Trophoblast cell (in vitro differentiated cells and primary cell): ENCODE results near the gene MCCC1.

Source experiments
- DNase-seq, 2 donors: peaks; one replicate each; pipeline ENCODE4 v3.0.0-alpha.2; 2016
- H2AFZ ChIP-seq: 2 replicates; pipeline ENCODE4 v1.6.1; 2013; ENCODE audit warnings: low read length, moderate library complexity, mild to moderate bottlenecking; ENCODE audit not compliant: insufficient read depth, poor library complexity
- H2AK5ac ChIP-seq: 2 replicates; pipeline ENCODE4 v1.6.1; 2013; ENCODE audit warnings: mild to moderate bottlenecking, low read length
- H2BK120ac ChIP-seq: 2 replicates; pipeline ENCODE4 v1.6.1; 2013; ENCODE audit warnings: low read length, mild to moderate bottlenecking, moderate library complexity; ENCODE audit not compliant: insufficient read depth, poor library complexity
- H2BK12ac ChIP-seq: 2 replicates; pipeline ENCODE4 v1.6.1; 2013; ENCODE audit warnings: mild to moderate bottlenecking, low read length, moderate library complexity
- H2BK5ac ChIP-seq: 2 replicates; pipeline ENCODE4 v1.6.1; 2013; ENCODE audit warnings: low read length, low read depth, moderate library complexity, mild to moderate bottlenecking; ENCODE audit not compliant: poor library complexity
- H3K14ac ChIP-seq: 2 replicates; pipeline ENCODE4 v1.6.1; 2013; ENCODE audit warnings: mild to moderate bottlenecking, low read length
- H3K18ac ChIP-seq: 2 replicates; pipeline ENCODE4 v1.6.1; 2013; ENCODE audit warnings: mild to moderate bottlenecking, low read length
- H3K23ac ChIP-seq: 2 replicates; pipeline ENCODE4 v1.6.1; 2013; ENCODE audit warnings: low read length
- H3K27ac ChIP-seq: 2 replicates; pipeline ENCODE4 v1.5.1; 2013; ENCODE audit warnings: low read depth, mild to moderate bottlenecking, inconsistent platforms, low read length, moderate library complexity
- H3K27me3 ChIP-seq: 2 replicates; pipeline ENCODE4 v1.6.1; 2013; ENCODE audit warnings: inconsistent platforms, mild to moderate bottlenecking, low read length, moderate library complexity; ENCODE audit not compliant: insufficient read depth
- H3K36me3 ChIP-seq, 2 experiments: 1 replicate in 1 of 2; 2 replicates in 1 of 2; pipeline ENCODE4 v1.6.1; 2013; ENCODE audit warnings: low read length in 2 of 2, mild to moderate bottlenecking in 2 of 2, moderate library complexity in 1 of 2; ENCODE audit not compliant: insufficient read depth in 2 of 2, control insufficient read depth in 1 of 2
- H3K4ac ChIP-seq: 2 replicates; pipeline ENCODE4 v1.6.1; 2013; ENCODE audit warnings: low read depth, mild to moderate bottlenecking, low read length, moderate library complexity
- H3K4me1 ChIP-seq, 2 experiments: 1 replicate in 1 of 2; 2 replicates in 1 of 2; pipeline ENCODE4 v1.6.1; 2013; ENCODE audit warnings: low read length in 2 of 2, mild to moderate bottlenecking in 2 of 2, moderate library complexity in 1 of 2; ENCODE audit not compliant: insufficient read depth in 2 of 2, control insufficient read depth in 1 of 2
- H3K4me2 ChIP-seq: 2 replicates; pipeline ENCODE4 v1.6.1; 2013; ENCODE audit warnings: inconsistent platforms, mild to moderate bottlenecking, low read length, moderate library complexity
- H3K4me3 ChIP-seq: 2 replicates; pipeline ENCODE4 v1.5.1; 2013; ENCODE audit warnings: mild to moderate bottlenecking, low read depth, low read length, inconsistent platforms
- H3K79me1 ChIP-seq: one replicate; pipeline ENCODE4 v1.6.1; 2013; ENCODE audit warnings: low read length
- H3K79me2 ChIP-seq: 2 replicates; pipeline ENCODE4 v1.6.1; 2013; ENCODE audit warnings: low read length, mild to moderate bottlenecking; ENCODE audit not compliant: control insufficient read depth, insufficient read depth, poor library complexity
- H3K9ac ChIP-seq: 2 replicates; pipeline ENCODE4 v1.6.1; 2013; ENCODE audit warnings: mild to moderate bottlenecking, low read length
- H3K9me3 ChIP-seq: 2 replicates; pipeline ENCODE4 v1.6.1; 2013; ENCODE audit warnings: low read depth, mild to moderate bottlenecking, control low read depth, inconsistent platforms, low read length; ENCODE audit not compliant: insufficient read depth
- H4K12ac ChIP-seq: 2 replicates; pipeline ENCODE4 v1.6.1; 2013; ENCODE audit warnings: low read depth, mild to moderate bottlenecking, low read length, moderate library complexity
- H4K8ac ChIP-seq: 2 replicates; pipeline ENCODE4 v1.6.1; 2013; ENCODE audit warnings: low read depth, mild to moderate bottlenecking, low read length, moderate library complexity
- H4K91ac ChIP-seq: one replicate; pipeline ENCODE4 v1.6.1; 2013; ENCODE audit warnings: low read depth, mild to moderate bottlenecking, low read length, moderate library complexity
- WGBS: extraction: QIAGEN DNeasy Blood & Tissue Kit; methylation state at CpG from one replicate; pipeline ENCODE4 v1.1.7; 2013; ENCODE audit warnings: missing lambda C conversion rate; ENCODE audit not compliant: insufficient read length, insufficient coverage; ENCODE audit errors: extremely low coverage; 5-methylcytosine and 5-hydroxymethylcytosine counted together

The MCCC1 gene

GRCh38 chr3:183032880-183033555, 66.3 kb downstream of the MCCC1 start:
- no peaks in the 10 kb centered on the region for H3K79me2 ChIP-seq
- H3K27me3 ChIP-seq, result no peaks in the 10 kb centered on the region
- no peak overlapping the region for H3K14ac ChIP-seq
- no peak overlapping the region for H4K12ac ChIP-seq
- no peak overlapping the region for H3K27ac ChIP-seq
- no peaks in the 10 kb centered on the region for H3K9me3 ChIP-seq
- no peak overlapping the region for H3K4me2 ChIP-seq
- no peak overlapping the region for H2BK5ac ChIP-seq
- WGBS, result no CpG with 5 or more reads among the region's 6 CpGs
- no peak overlapping the region for H3K9ac ChIP-seq
- H3K4ac ChIP-seq, result no peak overlapping the region
- no peak overlapping the region for H2AK5ac ChIP-seq
- no peak overlapping the region for H4K8ac ChIP-seq
- H3K79me1 ChIP-seq, result no peaks in the 10 kb centered on the region
- no peak overlapping the region for H3K18ac ChIP-seq
- no peak overlapping the region for H3K4me3 ChIP-seq
- no peak overlapping the region for H2AFZ ChIP-seq
- no peak overlapping the region for H2BK120ac ChIP-seq
- H2BK12ac ChIP-seq, result no peak overlapping the region
- H3K4me1 ChIP-seq, result peaks cover 0 to 2% of the 10 kb centered on the region in 2 experiments
- H3K36me3 ChIP-seq, result peaks cover 13 to 16% of the 10 kb centered on the region in 2 experiments
- H3K23ac ChIP-seq, result no peak overlapping the region
- H4K91ac ChIP-seq, result no peak overlapping the region
- DNase-seq, result no peak

GRCh38 chr3:183031826-183032225, 67.5 kb downstream of the MCCC1 start:
- Histone ChIP-seq H3K27ac (no peak overlapping the region), H3K4me1 (peaks cover 0 to 2% of the 10 kb centered on the region in 2 experiments), H3K14ac (no peak overlapping the region), H2BK5ac (no peak overlapping the region), H3K79me2 (no peaks in the 10 kb centered on the region), H3K23ac (no peak overlapping the region), H3K4ac (no peak overlapping the region), H3K4me2 (no peak overlapping the region), H2BK12ac (no peak overlapping the region), H3K4me3 (no peak overlapping the region), H3K36me3 (peaks cover 9 to 12% of the 10 kb centered on the region in 2 experiments), H4K12ac (no peak overlapping the region), H3K9ac (no peak overlapping the region), H4K91ac (no peak overlapping the region), H3K27me3 (no peaks in the 10 kb centered on the region), H2AK5ac (no peak overlapping the region), H2BK120ac (no peak overlapping the region), H3K79me1 (no peaks in the 10 kb centered on the region), H3K18ac (no peak overlapping the region), H4K8ac (no peak overlapping the region), H3K9me3 (no peaks in the 10 kb centered on the region), H2AFZ (no peak overlapping the region)
- no CpG with 5 or more reads among the region's 1 CpG for WGBS
- DNase-seq, result peak; percentile 3 to 24

GRCh38 chr3:183028416-183028815, 70.9 kb downstream of the MCCC1 start:
- Histone ChIP-seq H3K79me1 (no peaks in the 10 kb centered on the region), H3K4ac (no peak overlapping the region), H3K4me2 (no peak overlapping the region), H2BK12ac (no peak overlapping the region), H3K4me1 (peaks cover 0 to 2% of the 10 kb centered on the region in 2 experiments), H2AK5ac (no peak overlapping the region), H2AFZ (no peak overlapping the region), H4K91ac (no peak overlapping the region), H4K8ac (no peak overlapping the region), H3K9ac (no peak overlapping the region), H3K27me3 (no peaks in the 10 kb centered on the region), H3K23ac (no peak overlapping the region), H3K14ac (no peak overlapping the region), H2BK5ac (no peak overlapping the region), H4K12ac (no peak overlapping the region), H3K27ac (no peak overlapping the region), H3K36me3 (peaks cover 7 to 11% of the 10 kb centered on the region in 2 experiments), H3K18ac (no peak overlapping the region), H2BK120ac (no peak overlapping the region), H3K4me3 (no peak overlapping the region), H3K79me2 (no peaks in the 10 kb centered on the region), H3K9me3 (no peaks in the 10 kb centered on the region)
- WGBS, result no CpG with 5 or more reads among the region's 3 CpGs
- no peak for DNase-seq

GRCh38 chr3:183027276-183027675, 72.0 kb downstream of the MCCC1 start:
- WGBS, result no CpG with 5 or more reads among the region's 1 CpG
- H4K8ac ChIP-seq, result no peak overlapping the region
- no peak for DNase-seq
- no peak overlapping the region for H4K91ac ChIP-seq
- peaks cover 0 to 2% of the 10 kb centered on the region in 2 experiments for H3K4me1 ChIP-seq
- H3K4me2 ChIP-seq, result no peak overlapping the region
- H2BK12ac ChIP-seq, result no peak overlapping the region
- H3K9me3 ChIP-seq, result no peaks in the 10 kb centered on the region
- H4K12ac ChIP-seq, result no peak overlapping the region
- H2AK5ac ChIP-seq, result no peak overlapping the region
- no peak overlapping the region for H3K27ac ChIP-seq
- H3K14ac ChIP-seq, result no peak overlapping the region
- H3K36me3 ChIP-seq, result peaks cover 7 to 11% of the 10 kb centered on the region in 2 experiments
- no peak overlapping the region for H3K18ac ChIP-seq
- no peaks in the 10 kb centered on the region for H3K27me3 ChIP-seq
- H2AFZ ChIP-seq, result no peak overlapping the region
- H3K9ac ChIP-seq, result no peak overlapping the region
- H2BK120ac ChIP-seq, result no peak overlapping the region
- no peaks in the 10 kb centered on the region for H3K79me2 ChIP-seq
- H3K4me3 ChIP-seq, result no peak overlapping the region
- no peak overlapping the region for H2BK5ac ChIP-seq
- no peak overlapping the region for H3K23ac ChIP-seq
- no peaks in the 10 kb centered on the region for H3K79me1 ChIP-seq
- H3K4ac ChIP-seq, result no peak overlapping the region
